NCI-H1417 (cell line): ENCODE data around the gene KIAA0319L.
A peak's percentile ranks its signal among the peaks of the same experiment; 100 is the strongest.

Source experiments
- DNase-seq, 3 experiments: peaks; one replicate each; lab custom pipeline; 2025; lab: John Stamatoyannopoulos, UW

Gene KIAA0319L

GRCh38 chr1:35443768-35444518 lies 113.3 kb downstream of the KIAA0319L start:
- peak in 1 of 3 experiments; percentile 36 for DNase-seq

DNA sequence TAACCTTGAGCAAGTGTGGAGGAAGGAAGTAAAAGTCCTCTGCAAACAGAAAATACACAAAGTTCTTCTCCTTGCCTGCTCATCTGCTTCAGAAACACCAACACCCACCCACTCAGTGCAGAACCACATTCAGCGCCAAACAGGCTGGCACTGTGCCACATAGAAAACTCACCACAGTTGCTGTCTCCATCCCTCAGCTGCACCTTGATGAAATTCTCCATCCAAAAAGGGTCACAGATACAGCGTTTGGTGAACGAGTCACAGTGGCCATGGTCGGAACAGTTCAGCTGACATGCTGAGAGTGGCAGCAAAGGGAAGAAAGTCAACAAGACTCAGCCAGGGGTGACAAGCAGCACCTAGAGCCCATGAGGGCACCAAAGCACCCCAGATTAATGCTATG lies 114.5 kb downstream of the KIAA0319L start:
- DNase-seq = no peak

GRCh38 chr1:35441926-35442579 lies 115.2 kb downstream of the KIAA0319L start:
- no peak for DNase-seq

GRCh38 chr1:35439626-35440025 lies 117.6 kb downstream of the KIAA0319L start:
- no peak for DNase-seq

DNA sequence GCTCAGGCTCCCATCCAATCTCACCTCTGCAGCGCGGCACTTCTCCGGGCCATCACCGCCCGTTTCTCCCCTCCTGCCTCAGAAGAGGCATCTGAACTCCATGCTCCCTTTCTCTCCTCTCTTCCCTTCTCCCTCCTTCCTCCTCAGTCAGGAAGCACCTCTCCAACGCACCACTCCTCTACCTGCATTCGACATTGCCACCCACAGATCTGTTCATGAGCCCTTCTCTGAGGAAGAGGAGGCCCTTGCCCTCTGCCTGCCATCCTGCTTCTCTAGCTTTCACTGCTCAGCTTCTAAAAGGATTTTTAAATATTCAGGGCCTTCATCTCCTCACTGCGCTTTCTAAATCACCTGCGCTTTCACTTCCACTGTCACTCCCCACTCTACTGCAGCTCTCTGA lies 120.0 kb downstream of the KIAA0319L start:
- no peak for DNase-seq

DNA sequence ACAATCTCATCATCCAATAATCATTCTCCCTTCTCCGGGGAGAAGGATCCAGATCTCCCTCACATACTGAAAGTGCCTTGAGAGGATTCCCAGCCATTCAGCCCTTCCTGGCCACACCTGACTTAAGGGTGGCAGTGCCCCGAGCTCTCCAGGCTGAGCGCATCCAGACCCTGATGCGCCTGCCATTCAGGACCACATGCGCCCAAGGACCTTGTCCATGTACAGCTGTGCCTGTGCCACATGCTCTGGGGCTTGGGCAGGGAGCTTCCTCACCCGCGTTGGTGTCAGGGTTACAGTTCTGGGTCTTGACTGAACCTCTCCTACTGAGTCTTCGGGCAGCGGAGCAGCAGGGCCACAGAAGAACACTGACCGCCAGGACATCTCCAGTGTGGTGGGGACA lies 121.1 kb downstream of the KIAA0319L start:
- no peak for DNase-seq

GRCh38 chr1:35434703-35435102 lies 122.5 kb downstream of the KIAA0319L start:
- no peak for DNase-seq

DNA sequence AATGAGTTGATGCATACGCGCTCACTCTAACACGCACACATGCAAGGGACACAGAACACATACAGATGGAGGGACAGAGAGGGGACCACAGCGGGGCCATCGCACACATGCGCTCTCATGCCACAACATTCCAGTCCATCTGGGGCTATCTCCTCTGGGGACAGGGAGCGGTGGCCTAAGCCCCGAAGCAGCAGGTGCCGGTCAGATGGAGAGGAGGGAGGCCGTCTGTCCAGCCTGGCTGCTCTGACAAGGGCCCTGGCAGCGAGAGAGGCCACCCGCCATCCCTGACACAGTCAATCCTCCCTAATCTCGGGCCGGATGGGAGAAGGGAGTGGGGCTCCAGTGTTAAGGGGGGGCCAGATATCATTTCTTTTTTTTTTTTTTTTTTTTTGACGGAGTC lies 123.5 kb downstream of the KIAA0319L start:
- no peak for DNase-seq

GRCh38 chr1:35432231-35432630 lies 125.0 kb downstream of the KIAA0319L start:
- no peak for DNase-seq

DNA sequence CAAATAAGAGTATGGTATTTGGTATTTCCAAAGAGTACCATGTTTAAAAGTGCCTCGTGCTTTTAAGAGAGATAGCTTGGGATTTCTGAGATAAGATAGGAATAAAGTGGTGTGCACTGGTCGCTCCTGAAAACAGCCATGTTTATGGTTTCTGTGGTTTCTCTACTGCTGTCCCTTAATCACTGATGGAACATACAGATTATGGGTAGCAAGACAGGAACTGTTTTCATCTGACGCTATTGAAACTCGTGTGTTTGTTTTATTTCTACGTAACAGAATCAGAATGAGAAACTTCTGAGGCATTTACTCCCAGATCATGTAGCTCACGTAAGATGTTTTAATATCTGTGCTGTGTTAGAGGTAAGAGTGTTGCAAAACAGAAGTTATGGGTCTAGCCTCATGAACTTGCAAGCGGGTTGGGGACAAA lies 126.0 kb downstream of the KIAA0319L start:
- DNase-seq = no peak

DNA sequence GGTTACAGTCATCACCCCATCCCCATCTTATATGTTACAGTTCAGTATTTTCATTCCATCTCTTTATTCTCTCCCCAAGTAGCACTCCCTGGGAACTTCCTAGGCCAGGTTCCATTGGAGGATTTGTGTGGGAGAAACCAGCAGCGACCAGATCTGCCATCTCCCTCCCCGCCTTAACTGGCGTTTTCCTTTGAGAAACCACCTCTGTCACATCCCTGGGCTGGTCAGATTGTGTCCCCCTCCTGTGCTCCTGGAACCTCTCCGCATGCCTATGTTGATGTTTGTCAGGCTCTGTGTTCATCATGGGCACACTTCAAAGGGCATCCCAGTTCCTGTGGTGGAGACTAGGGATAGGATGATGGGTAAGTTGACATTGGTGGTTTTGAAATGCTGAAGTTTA lies 126.4 kb downstream of the KIAA0319L start:
- no peak for DNase-seq

GRCh38 chr1:35428360-35428759 lies 128.8 kb downstream of the KIAA0319L start:
- DNase-seq = no peak

DNA sequence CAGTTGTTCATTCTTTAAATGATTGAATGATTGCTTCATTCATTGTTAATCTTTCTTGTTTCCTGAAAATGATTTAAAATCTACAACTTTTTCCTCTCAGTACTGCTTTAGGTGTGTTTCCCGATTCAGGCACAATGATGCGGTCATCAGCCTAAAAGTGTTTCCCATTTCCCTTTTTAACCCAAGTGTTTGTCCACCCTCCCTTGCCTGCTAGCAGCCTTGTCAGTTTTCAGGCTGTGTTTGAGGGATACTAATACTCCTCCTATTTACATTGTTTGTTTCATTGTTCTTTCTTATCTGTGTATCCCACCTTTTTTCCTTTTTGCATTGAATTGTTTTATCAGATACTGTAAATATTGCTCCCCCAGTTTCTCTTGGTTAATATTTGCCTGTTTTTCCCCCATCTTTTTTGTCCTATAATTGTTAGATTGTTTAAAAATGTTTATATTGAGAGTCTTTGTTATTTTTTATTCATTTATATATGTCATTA lies 131.1 kb downstream of the KIAA0319L start:
- no peak for DNase-seq

GRCh38 chr1:35408925-35409324 lies 148.3 kb downstream of the KIAA0319L start:
- DNase-seq = no peak

DNA sequence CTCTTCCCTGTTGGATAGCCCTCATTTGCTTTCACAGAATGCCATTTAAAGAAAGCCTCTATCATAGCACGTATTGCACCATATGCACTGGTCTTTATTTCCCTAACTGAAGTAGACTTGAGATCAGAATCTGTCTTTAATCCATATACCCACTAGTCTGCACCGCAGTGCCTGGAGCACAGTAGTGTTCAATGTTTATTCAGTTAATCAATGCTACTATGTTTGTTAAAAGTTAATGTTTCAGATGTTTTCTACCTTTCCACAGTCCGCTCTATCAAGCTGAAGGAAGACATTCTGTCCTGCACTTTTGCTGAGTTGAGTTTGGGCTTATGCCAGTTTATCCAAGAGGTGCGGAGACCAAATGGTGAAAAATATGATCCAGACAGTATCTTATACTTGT lies 149.5 kb downstream of the KIAA0319L start:
- DNase-seq = no peak

- DNase-seq = no peak
Observed at GRCh38 chr1:35406103-35406502, 151.1 kb downstream of the KIAA0319L start.

DNA sequence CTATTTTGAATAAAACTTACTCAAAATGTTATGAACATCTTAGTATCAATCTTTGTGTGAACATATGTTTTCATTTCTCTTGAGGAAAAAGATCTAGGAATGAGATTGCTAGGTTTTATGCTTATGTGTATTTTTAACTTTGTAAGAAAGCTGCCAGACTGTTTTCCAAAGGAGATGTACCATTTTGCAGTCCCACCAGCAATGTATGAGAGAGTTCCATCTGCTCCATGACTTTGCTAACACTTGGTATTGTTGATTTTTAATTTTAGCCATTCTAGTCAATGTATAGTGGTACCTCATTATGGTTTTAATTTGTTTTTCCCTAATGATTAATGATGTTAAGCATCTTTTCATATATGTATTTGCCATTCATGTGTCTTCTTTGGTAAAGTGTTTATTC lies 156.2 kb downstream of the KIAA0319L start:
- DNase-seq = no peak

GRCh38 chr1:35398739-35399138 lies 158.5 kb downstream of the KIAA0319L start:
- no peak for DNase-seq

GRCh38 chr1:35394386-35394785 lies 162.8 kb downstream of the KIAA0319L start:
- no peak for DNase-seq

- DNase-seq = no peak
Observed at GRCh38 chr1:35390600-35391494, 166.4 kb downstream of the KIAA0319L start.

GRCh38 chr1:35386959-35387358 lies 170.2 kb downstream of the KIAA0319L start:
- no peak for DNase-seq

- no peak for DNase-seq
Observed at GRCh38 chr1:35386290-35386689, 170.9 kb downstream of the KIAA0319L start.
